CD4-positive, alpha-beta memory T cell (primary cell): Measurements from ENCODE around the gene PPP6R2. TPM values are rescaled to one million over a fixed set of nuclear protein-coding genes. Genes with fewer than 3 reads are reported as not detected.

Source experiments
- CTCF ChIA-PET: fragments of 350-600 bp; sonication (Branson Sonifier 250); formaldehyde crosslinking; loops from one replicate; lab custom pipeline; 2021; ENCODE audit warnings: inconsistent platforms; ENCODE audit not compliant: partially characterized antibody; lab: Charles Lee
- POLR2A ChIA-PET: fragments of 350-600 bp; sonication (Branson Sonifier 250); formaldehyde crosslinking; loops from one replicate; lab custom pipeline; 2021; ENCODE audit not compliant: partially characterized antibody; lab: Charles Lee
- DNase-seq, 5 donors: peaks; one replicate each; pipeline versions ENCODE4 v3.0.0 to v3.0.0-alpha.2; 2020 to 2022; ENCODE audit warnings: mixed read lengths in 1 of 5
- H3K27ac ChIP-seq: one replicate; pipeline ENCODE4 v1.7.0; 2013; ENCODE audit warnings: low read depth, low read length
- H3K27me3 ChIP-seq: 2 replicates; pipeline ENCODE4 v1.7.0; 2013; ENCODE audit warnings: mild to moderate bottlenecking, low read length, moderate library complexity; ENCODE audit not compliant: insufficient read depth
- H3K36me3 ChIP-seq: 2 replicates; pipeline ENCODE4 v1.7.0; 2013; ENCODE audit warnings: mild to moderate bottlenecking, low read length, moderate library complexity; ENCODE audit not compliant: insufficient read depth
- H3K4me1 ChIP-seq: 2 replicates; pipeline ENCODE4 v1.7.0; 2013; ENCODE audit warnings: mild to moderate bottlenecking, low read length, moderate library complexity; ENCODE audit not compliant: insufficient read depth
- H3K4me3 ChIP-seq, 2 donors: one replicate each; pipeline ENCODE4 v1.7.0; 2013; ENCODE audit warnings: low read length in 2 of 2, mild to moderate bottlenecking in 1 of 2
- H3K9me3 ChIP-seq, 2 donors: one replicate each; pipeline ENCODE4 v1.7.0; 2013; ENCODE audit warnings: low read length in 2 of 2, control low read depth in 1 of 2; ENCODE audit not compliant: control insufficient read depth in 1 of 2
- H3K27ac Mint-ChIP-seq, 7 donors: one replicate each; pipeline ENCODE4 v1.8.0; 2020 to 2021; ENCODE audit warnings: mixed read lengths in 7 of 7, mild to moderate bottlenecking in 6 of 7, inconsistent platforms in 3 of 7, moderate library complexity in 3 of 7
- H3K27me3 Mint-ChIP-seq, 2 donors: one replicate each; pipeline ENCODE4 v1.8.0; 2020 to 2021; ENCODE audit warnings: mixed read lengths in 2 of 2
- H3K36me3 Mint-ChIP-seq, 2 donors: one replicate each; pipeline ENCODE4 v1.8.0; 2020 to 2021; ENCODE audit warnings: mixed read lengths in 2 of 2, inconsistent platforms in 1 of 2, mild to moderate bottlenecking in 1 of 2
- H3K4me1 Mint-ChIP-seq, 4 donors: one replicate each; pipeline ENCODE4 v1.8.0; 2020 to 2021; ENCODE audit warnings: mixed read lengths in 4 of 4, mild to moderate bottlenecking in 1 of 4
- H3K4me3 Mint-ChIP-seq, 8 donors: one replicate each; pipeline ENCODE4 v1.8.0; 2020 to 2021; ENCODE audit warnings: mixed read lengths in 8 of 8, mild to moderate bottlenecking in 7 of 8, moderate library complexity in 6 of 8, inconsistent platforms in 3 of 8
- H3K9me3 Mint-ChIP-seq, 8 donors: one replicate each; pipeline ENCODE4 v1.8.0; 2020 to 2021; ENCODE audit warnings: mixed read lengths in 8 of 8, mild to moderate bottlenecking in 5 of 8, inconsistent platforms in 3 of 8, moderate library complexity in 1 of 8
- intact Hi-C: fragments of 100-400 bp; cut with micrococcal nuclease; formaldehyde crosslinking; loops from one replicate; pipeline ENCODE4 v1.15.1; 2023
- polyA plus RNA-seq, 2 donors: library from polyadenylated mRNA; unstranded; fragments of 300-500 nt; fragmentation: Illumina TruSeq; gene quantifications; one replicate each; pipeline ENCODE4 v1.2.3, GENCODE V29; 2021
- total RNA-seq, 2 experiments: library from RNA; stranded (reverse); gene quantifications; one replicate each; pipeline ENCODE4 v1.2.3, GENCODE V29; 2021

The PPP6R2 gene
- total and polyA plus RNA-seq, 4 experiments from 2014 or later, result 13.3 to 91.2 (median 53.9) TPM

DNA sequence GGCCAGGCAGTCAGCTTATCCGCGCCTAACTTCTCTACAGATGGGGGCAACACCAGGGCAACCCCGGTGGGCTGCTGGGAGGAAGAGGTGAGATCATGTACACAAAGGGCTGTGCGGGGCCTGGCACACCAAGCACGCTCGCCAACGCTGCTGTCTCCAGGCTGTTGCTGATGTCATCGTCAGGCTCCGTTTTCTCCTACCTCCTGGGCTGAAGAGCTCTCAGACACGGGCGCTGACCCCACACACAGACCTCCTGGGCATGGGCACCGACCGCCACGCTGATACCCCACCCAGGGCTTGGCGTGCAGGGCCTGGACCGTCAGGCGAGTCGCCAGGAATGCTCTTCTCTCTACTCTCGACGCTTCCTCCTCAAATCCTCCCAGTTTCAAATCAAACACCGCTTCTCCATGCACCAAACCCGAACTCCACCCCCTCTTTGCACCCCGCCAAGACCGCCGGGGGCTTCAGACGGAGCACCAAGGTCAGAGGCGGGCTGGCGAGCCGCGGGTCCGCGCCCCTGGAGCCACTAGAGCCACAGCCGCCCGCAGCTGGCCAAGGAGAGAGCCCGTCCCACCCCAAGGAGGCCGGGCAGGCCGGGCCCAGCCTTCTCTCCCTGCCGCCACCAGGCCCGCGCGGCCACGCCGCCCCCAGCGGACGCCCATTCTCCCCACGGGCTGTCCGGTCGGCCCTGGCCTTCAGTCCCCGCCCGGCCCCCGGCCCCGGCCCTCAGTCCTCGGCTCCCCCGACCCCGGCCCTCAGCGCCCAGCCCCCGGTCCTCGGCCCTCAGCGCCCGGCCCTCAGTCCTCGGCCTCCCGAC, 130.9 kb downstream of the PPP6R2 start:
- Mint-ChIP-seq H3K9me3 (no peaks in the 10 kb centered on the region), H3K27me3 (no peaks in the 10 kb centered on the region), H3K36me3 (peaks cover 6 to 19% of the 10 kb centered on the region in 2 donors), H3K27ac (peak overlapping the region; percentile 89 to 98 (median 94)), H3K4me3 (peak overlapping the region; percentile 88 to 99 (median 95)), H3K4me1 (peaks cover 26 to 67% (median 45%) of the 10 kb centered on the region in 4 donors)
- CTCF ChIA-PET, result interaction anchor here (0.9 to 2.7 kb wide), 5 partner anchors 16 to 147 kb away, joined by 3 to 13 read pairs (median 5); partner anchors contain the start of gene SCO2
- Histone ChIP-seq H3K36me3 (peaks cover 4% of the 10 kb centered on the region), H3K27me3 (no peaks in the 10 kb centered on the region), H3K4me1 (peaks cover 52% of the 10 kb centered on the region), H3K4me3 (peak overlapping the region; percentile 64 to 79), H3K27ac (peak overlapping the region; percentile 75), H3K9me3 (no peaks in the 10 kb centered on the region)
- DNase-seq, result peak in 2 of 5 donors; percentile 16 to 29
- intact Hi-C loops, result loop anchor here (2.0 to 10.0 kb wide), 3 partner anchors 51 to 219 kb away; partner anchors contain the start of genes CHKB, HDAC10 and SCO2
- POLR2A ChIA-PET, result interaction anchor here (0.6 to 8.1 kb wide), 13 partner anchors 22 to 222 kb away, joined by 3 to 71 read pairs (median 5); partner anchors contain the start of genes LMF2, NCAPH2 and SCO2

DNA sequence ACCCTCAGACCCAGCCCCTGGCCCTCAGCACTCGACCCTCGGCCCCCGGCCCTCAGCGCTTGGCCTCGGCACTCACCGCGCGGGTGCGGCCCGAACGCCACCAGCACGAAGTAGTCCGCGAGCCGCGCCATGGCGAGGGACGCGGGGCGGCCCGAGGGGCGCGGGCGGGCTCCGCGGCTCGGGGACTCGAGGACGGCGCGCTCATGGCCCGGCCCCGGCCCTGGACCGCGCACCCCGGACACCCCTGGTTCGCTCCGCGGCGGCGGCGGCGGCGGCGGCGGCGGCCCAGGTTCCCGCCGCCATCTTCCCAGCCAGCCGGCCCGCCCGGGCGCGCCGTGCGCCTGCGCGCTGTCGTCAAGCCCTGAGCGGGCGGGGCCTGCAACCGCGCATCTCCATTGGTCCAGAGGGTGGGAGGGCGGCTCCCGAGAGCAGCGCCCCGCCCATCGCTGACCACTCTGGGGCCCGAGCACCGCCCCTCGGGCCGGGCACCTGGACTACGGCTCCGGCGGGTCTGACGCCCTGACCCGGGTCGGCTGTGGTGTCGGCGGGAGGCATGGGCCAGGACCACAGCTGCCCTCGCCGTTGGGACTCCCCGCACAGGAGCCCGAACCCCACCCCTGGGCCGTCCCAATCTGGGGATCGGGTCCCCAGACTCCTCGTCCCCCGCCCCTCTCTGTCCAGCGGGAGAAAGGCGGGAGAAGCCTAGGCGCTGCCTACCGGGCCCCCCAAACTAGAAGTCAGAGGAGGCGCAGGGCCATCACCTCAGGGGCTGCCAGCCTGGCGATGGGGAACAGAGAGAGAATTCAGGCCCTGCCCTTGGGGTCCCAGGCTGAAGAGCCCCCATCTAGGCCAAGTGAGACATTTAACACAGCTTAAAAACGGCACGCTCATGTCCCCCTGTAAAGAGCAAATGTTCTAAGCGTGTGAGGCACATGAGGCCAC, 131.9 kb downstream of the PPP6R2 start, which contains the start of gene SBF1:
Gene SBF1, minus strand, starts transcription at position 326 of the 942 bp plus-strand sequence. Its CDS starts 195 bp downstream, at position 131.
- no peaks in the 10 kb centered on the region for H3K27me3 ChIP-seq
- POLR2A ChIA-PET, result interaction anchor here (0.9 to 8.1 kb wide), 6 partner anchors 24 to 146 kb away, joined by 3 to 71 read pairs (median 12); partner anchors contain the start of genes LMF2, NCAPH2 and SCO2
- Mint-ChIP-seq H3K27ac (peak within 1 kb of the TSS; percentile 89 to 98 (median 94)), H3K27me3 (no peaks in the 10 kb centered on the region), H3K36me3 (peaks cover 6 to 13% of the 10 kb centered on the region in 2 donors), H3K9me3 (no peaks in the 10 kb centered on the region), H3K4me1 (peaks cover 28 to 62% (median 40%) of the 10 kb centered on the region in 4 donors), H3K4me3 (peak within 1 kb of the TSS; percentile 88 to 99 (median 95))
- no peaks in the 10 kb centered on the region for H3K9me3 ChIP-seq
- CTCF ChIA-PET, result no interaction called here
- peak; percentile 83 to 88 (median 84) for DNase-seq
- peak within 1 kb of the TSS; percentile 73 to 79 for H3K4me3 ChIP-seq
- peaks cover 46% of the 10 kb centered on the region for H3K4me1 ChIP-seq
- intact Hi-C loops, result loop anchor here (1.0 to 10.0 kb wide), 4 partner anchors 32 to 220 kb away; partner anchors contain the start of genes CHKB, HDAC10, LMF2 and SCO2
- peak within 1 kb of the TSS; percentile 75 for H3K27ac ChIP-seq
- peaks cover 4% of the 10 kb centered on the region for H3K36me3 ChIP-seq

DNA sequence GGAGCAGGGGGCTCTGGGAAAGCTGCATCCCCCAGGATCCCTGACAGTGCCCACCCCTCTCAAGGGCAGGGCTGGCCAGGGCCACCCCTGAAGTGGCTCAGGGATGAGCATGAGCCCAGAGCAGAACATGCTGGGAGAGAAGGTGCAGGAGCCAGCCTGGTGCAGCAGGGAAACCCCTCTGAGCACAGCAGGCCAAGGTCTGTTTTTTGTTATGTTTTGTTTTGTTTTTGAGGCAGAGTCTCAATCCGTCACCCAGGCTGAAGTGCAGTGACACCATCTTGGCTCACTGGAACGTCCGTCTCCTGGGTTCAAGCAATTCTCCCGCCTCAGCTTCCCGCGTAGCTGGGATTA, 132.5 kb downstream of the PPP6R2 start:
- Mint-ChIP-seq H3K27me3 (no peaks in the 10 kb centered on the region), H3K9me3 (no peaks in the 10 kb centered on the region), H3K36me3 (peaks cover 6 to 11% of the 10 kb centered on the region in 2 donors), H3K27ac (peak overlapping the region; percentile 52 to 83 (median 70)), H3K4me1 (peaks cover 24 to 60% (median 39%) of the 10 kb centered on the region in 4 donors), H3K4me3 (peak overlapping the region; percentile 55 to 79 (median 72))
- Histone ChIP-seq H3K4me1 (peaks cover 40% of the 10 kb centered on the region), H3K27me3 (no peaks in the 10 kb centered on the region), H3K27ac (peak overlapping the region; percentile 75), H3K4me3 (peak overlapping the region in 1 of 2 donors; percentile 73), H3K36me3 (peaks cover 4% of the 10 kb centered on the region), H3K9me3 (no peaks in the 10 kb centered on the region)
- DNase-seq, result no peak
- ChIA-PET CTCF (no interaction called here), POLR2A (interaction anchor here (0.9 to 8.1 kb wide), 4 partner anchors 31 to 145 kb away, joined by 3 to 71 read pairs (median 13); partner anchors contain the start of genes LMF2, NCAPH2 and SCO2)
- intact Hi-C loops, result loop anchor here (1.0 to 10.0 kb wide), 3 partner anchors 32 to 221 kb away; partner anchors contain the start of genes HDAC10, LMF2 and SCO2

DNA sequence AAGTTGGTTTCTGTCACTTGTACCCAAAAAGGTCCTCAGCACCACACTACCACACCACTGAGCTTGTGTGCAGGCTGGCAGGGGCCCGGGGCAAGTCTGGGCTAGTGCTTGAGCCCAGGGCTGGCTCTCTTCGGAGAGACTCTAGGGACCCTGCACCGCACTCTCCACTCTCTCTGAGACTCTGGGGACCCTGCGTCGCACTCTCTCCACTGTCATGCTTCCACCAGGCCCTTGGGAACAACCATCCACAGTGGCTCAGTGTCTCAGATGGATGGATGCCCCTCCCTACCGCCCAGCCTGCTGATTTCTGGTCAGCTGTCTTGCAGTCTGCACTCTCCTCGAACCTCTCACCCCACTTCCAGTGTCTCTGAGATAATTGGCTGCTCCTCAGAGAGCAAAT, 133.7 kb downstream of the PPP6R2 start:
- ChIA-PET POLR2A (interaction anchor here (1.1 to 2.5 kb wide), 2 partner anchors 49 to 144 kb away, joined by 3 to 7 read pairs; partner anchors contain the start of gene SCO2), CTCF (interaction anchor here (0.9 kb wide), 1 partner anchor 23 kb away, joined by 3 read pairs; no protein-coding TSS in a partner anchor)
- peak overlapping the region; percentile 13 to 74 (median 63) for H3K4me3 Mint-ChIP-seq
- Histone ChIP-seq H3K4me3 (no peak overlapping the region), H3K4me1 (peaks cover 33% of the 10 kb centered on the region), H3K27me3 (no peaks in the 10 kb centered on the region), H3K9me3 (no peaks in the 10 kb centered on the region), H3K36me3 (peaks cover 4% of the 10 kb centered on the region), H3K27ac (no peak overlapping the region)
- intact Hi-C loops, result loop anchor here (10.0 kb wide), 1 partner anchor 222 kb away; the partner anchor contains the start of gene HDAC10
- H3K27ac Mint-ChIP-seq, result peak overlapping the region in 4 of 7 donors; percentile 8 to 82 (median 64)
- H3K27me3 Mint-ChIP-seq, result no peaks in the 10 kb centered on the region
- no peak for DNase-seq
- peaks cover 20 to 47% (median 33%) of the 10 kb centered on the region in 4 donors for H3K4me1 Mint-ChIP-seq
- H3K9me3 Mint-ChIP-seq, result no peaks in the 10 kb centered on the region
- H3K36me3 Mint-ChIP-seq, result peaks cover 6 to 11% of the 10 kb centered on the region in 2 donors

DNA sequence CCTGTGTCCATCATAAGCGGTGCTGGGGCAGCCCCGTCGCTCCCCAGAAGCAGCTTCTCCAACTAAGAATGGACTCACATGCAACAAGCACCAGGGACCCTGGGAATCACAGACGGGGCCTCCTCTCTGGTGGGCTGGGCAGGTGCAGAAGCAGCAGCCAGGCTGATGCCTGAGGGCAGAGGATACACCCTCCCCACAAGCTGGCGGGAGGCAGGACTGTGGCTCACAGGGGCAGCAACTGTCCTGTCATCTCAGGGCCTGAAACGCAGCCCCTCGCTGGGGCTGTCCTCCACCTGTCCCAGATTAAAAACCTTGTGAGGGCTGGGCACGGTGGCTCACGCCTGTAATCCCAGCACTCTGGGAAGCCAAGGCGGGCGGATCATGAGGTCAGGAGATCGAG, 134.8 kb downstream of the PPP6R2 start:
- CTCF ChIA-PET, result interaction anchor here (0.9 to 1.2 kb wide), 2 partner anchors 9 to 22 kb away, joined by 3 read pairs; no protein-coding TSS in a partner anchor
- H3K4me1 ChIP-seq, result peaks cover 27% of the 10 kb centered on the region
- H3K4me3 ChIP-seq, result no peak overlapping the region
- intact Hi-C loops, result loop anchor here (10.0 kb wide), 1 partner anchor 223 kb away; the partner anchor contains the start of gene HDAC10
- H3K36me3 Mint-ChIP-seq, result peaks cover 5 to 11% of the 10 kb centered on the region in 2 donors
- H3K4me1 Mint-ChIP-seq, result peaks cover 13 to 37% (median 25%) of the 10 kb centered on the region in 4 donors
- peak overlapping the region in 3 of 8 donors; percentile 25 to 70 (median 48) for H3K4me3 Mint-ChIP-seq
- no peaks in the 10 kb centered on the region for H3K36me3 ChIP-seq
- H3K27ac Mint-ChIP-seq, result peak overlapping the region in 1 of 7 donors; percentile 72
- H3K27me3 Mint-ChIP-seq, result no peaks in the 10 kb centered on the region
- H3K27ac ChIP-seq, result no peak overlapping the region
- H3K27me3 ChIP-seq, result no peaks in the 10 kb centered on the region
- no peaks in the 10 kb centered on the region for H3K9me3 ChIP-seq
- DNase-seq, result no peak
- H3K9me3 Mint-ChIP-seq, result no peaks in the 10 kb centered on the region
- POLR2A ChIA-PET, result interaction anchor here (0.6 to 2.6 kb wide), 3 partner anchors 8 to 87 kb away, joined by 3 to 12 read pairs (median 3); partner anchors contain the start of gene SCO2

DNA sequence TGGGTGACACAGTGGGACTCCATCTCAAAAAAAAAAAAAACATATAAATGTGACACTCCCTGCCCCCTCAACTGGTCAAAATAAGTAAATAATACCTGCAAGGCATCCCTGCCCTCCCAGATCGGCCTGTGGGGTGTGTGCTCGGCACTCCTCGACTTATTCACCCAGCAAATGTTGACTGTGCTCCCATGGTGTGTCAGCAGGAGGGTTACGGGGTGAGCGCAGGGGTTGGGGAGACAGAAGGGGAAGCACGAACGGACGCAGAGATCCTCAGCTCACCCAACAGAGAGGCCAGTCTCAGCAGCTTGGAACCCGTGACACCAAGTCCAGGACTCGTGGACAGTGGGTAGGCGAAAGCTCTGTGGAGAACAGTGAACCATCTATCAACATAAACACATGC, 136.6 kb downstream of the PPP6R2 start:
- H3K9me3 Mint-ChIP-seq, result no peaks in the 10 kb centered on the region
- H3K9me3 ChIP-seq, result no peaks in the 10 kb centered on the region
- no peaks in the 10 kb centered on the region for H3K27me3 Mint-ChIP-seq
- H3K4me3 Mint-ChIP-seq, result peak overlapping the region in 7 of 8 donors; percentile 66 to 80 (median 72)
- ChIA-PET POLR2A (interaction anchor here (1.0 to 2.6 kb wide), 3 partner anchors 10 to 46 kb away, joined by 3 to 12 read pairs (median 7); partner anchors contain the start of gene SCO2), CTCF (interaction anchor here (0.7 to 1.7 kb wide), 3 partner anchors 9 to 46 kb away, joined by 3 to 6 read pairs (median 3); partner anchors contain the start of gene SCO2)
- intact Hi-C loops, result loop anchor here (10.0 kb wide), 1 partner anchor 225 kb away; the partner anchor contains the start of gene HDAC10
- no peaks in the 10 kb centered on the region for H3K36me3 ChIP-seq
- no peak overlapping the region for H3K4me3 ChIP-seq
- peaks cover 17% of the 10 kb centered on the region for H3K4me1 ChIP-seq
- DNase-seq, result no peak
- H3K4me1 Mint-ChIP-seq, result peaks cover 2 to 23% (median 14%) of the 10 kb centered on the region in 4 donors
- H3K36me3 Mint-ChIP-seq, result no peaks in the 10 kb centered on the region
- no peaks in the 10 kb centered on the region for H3K27me3 ChIP-seq
- H3K27ac Mint-ChIP-seq, result peak overlapping the region in 4 of 7 donors; percentile 18 to 69 (median 40)
- H3K27ac ChIP-seq, result no peak overlapping the region
